HepG2 (cell line): ENCODE data around the gene HCFC1. TPM values are rescaled to one million over a fixed set of nuclear protein-coding genes. Genes with fewer than 3 reads are reported as not detected.
A peak's percentile ranks its signal among the peaks of the same experiment; 100 is the strongest.

Source experiments
- ATAC-seq: fragments of 200-7000 bp; cut with Tn5 transposase; 3 replicates; pipeline ENCODE4 v1.9.1; 2020; ENCODE audit warnings: mild to moderate bottlenecking, moderate library complexity
- BruUV-seq: library from RNA; stranded (reverse); fragments of 400-500 nt; replicated peaks from 2 replicates; lab custom pipeline; 2021; lab: Mats Ljungman, UMichigan
- CTCF ChIA-PET: fragments of 300-600 bp; formaldehyde crosslinking; extraction: SDS; loops from one replicate; lab custom pipeline; 2021; ENCODE audit warnings: low total read pairs, inconsistent platforms, low intra/inter-chr PET ratio; lab: Yijun Ruan, JAX
- POLR2A ChIA-PET: fragments of 350-600 bp; sonication (Branson Sonifier 250); formaldehyde crosslinking; loops from one replicate; lab custom pipeline; 2020; ENCODE audit warnings: antibody characterized with exemption, inconsistent platforms; lab: Yijun Ruan, JAX
- DNase-seq: peaks from one replicate; pipeline ENCODE4 v3.0.0-alpha.2; 2015; ENCODE audit warnings: low spot score
- FAIRE-seq: peaks from 3 replicates; lab custom pipeline; 2011; peaks lifted over from hg19 to GRCh38; lab: Jason Lieb, UNC
- H2AFZ ChIP-seq: one replicate; pipeline ENCODE4 v1.6.1; 2011; ENCODE audit warnings: low read length, inconsistent platforms
- H3K27ac ChIP-seq: fragments of 300-600 bp; 3 replicates; pipeline ENCODE4 v1.8.0; 2011; ENCODE audit warnings: mixed run types, mild to moderate bottlenecking, mixed read lengths, low read length, inconsistent platforms; ENCODE audit not compliant: insufficient read depth; ENCODE audit errors: extremely low read length
- H3K27me3 ChIP-seq, 2 experiments: fragments of 200-600 bp in 1 of 2; 2 replicates in 1 of 2; 3 replicates in 1 of 2; pipeline versions ENCODE4 v1.6.0 to v1.8.0; 2011; ENCODE audit warnings: low read length in 2 of 2, mild to moderate bottlenecking in 2 of 2, moderate library complexity in 2 of 2, inconsistent platforms in 1 of 2; ENCODE audit not compliant: insufficient read depth in 2 of 2, control insufficient read depth in 1 of 2
- H3K36me3 ChIP-seq, 2 experiments: fragments of 200-600 bp in 1 of 2; replicated peaks in 1 of 2; 2 replicates in 1 of 2; 3 replicates in 1 of 2; pipeline versions ENCODE4 v1.5.1 to v1.8.0; 2011; ENCODE audit warnings: low read length in 2 of 2, inconsistent platforms in 1 of 2; ENCODE audit not compliant: insufficient read depth in 2 of 2, control insufficient read depth in 1 of 2
- H3K4me1 ChIP-seq: 2 replicates; pipeline ENCODE4 v1.5.1; 2012; ENCODE audit warnings: low read length, inconsistent platforms; ENCODE audit not compliant: insufficient read depth
- H3K4me2 ChIP-seq: 2 replicates; pipeline ENCODE4 v1.6.0; 2011; ENCODE audit warnings: low read depth, low read length, inconsistent platforms
- H3K4me3 ChIP-seq, 3 experiments: fragments of 200-600 bp in 1 of 3; sonication (generic), shearing (Covaris generic) in 1 of 3; replicated peaks in 1 of 3; 2 replicates each; pipeline ENCODE4 v1.5.1; 2011 to 2016; ENCODE audit warnings: low read length in 3 of 3, inconsistent platforms in 2 of 3, low read depth in 2 of 3, mild to moderate bottlenecking in 2 of 3, control low read depth in 1 of 3, mixed read lengths in 1 of 3; ENCODE audit not compliant: insufficient read depth in 1 of 3
- H3K79me2 ChIP-seq: one replicate; pipeline ENCODE4 v1.6.1; 2011; ENCODE audit warnings: low read length, inconsistent platforms; ENCODE audit not compliant: insufficient read depth
- H3K9ac ChIP-seq: 2 replicates; pipeline ENCODE4 v1.6.0; 2011; ENCODE audit warnings: mild to moderate bottlenecking, low read depth, low read length, inconsistent platforms; ENCODE audit not compliant: insufficient read depth
- H3K9me3 ChIP-seq: 2 replicates; pipeline ENCODE4 v1.5.1; 2012; ENCODE audit warnings: mild to moderate bottlenecking, low read length
- H4K20me1 ChIP-seq: 2 replicates; pipeline ENCODE4 v1.6.0; 2011; ENCODE audit warnings: inconsistent platforms, mild to moderate bottlenecking, low read length, moderate library complexity; ENCODE audit not compliant: insufficient read depth
- AGO2 ChIP-seq: fragments of 200-400 bp; formaldehyde crosslinking; optimal IDR thresholded peaks from 2 replicates; pipeline ENCODE3; 2017; ENCODE audit warnings: mild to moderate bottlenecking, low read depth, low read length, moderate library complexity
- FOXM1 ChIP-seq: sonication (generic); formaldehyde crosslinking; IDR thresholded peaks from 2 replicates; pipeline ENCODE4 v1.5.0; 2020; ENCODE audit warnings: missing genetic modification reagents
- PRPF4 ChIP-seq: fragments of 200-400 bp; formaldehyde crosslinking; IDR thresholded peaks from 2 replicates; pipeline ENCODE4 v1.6.1; 2016; ENCODE audit warnings: low read length, low read depth; ENCODE audit not compliant: poor library complexity, severe bottlenecking
- RBFOX2 ChIP-seq: fragments of 200-400 bp; formaldehyde crosslinking; IDR thresholded peaks from 2 replicates; pipeline ENCODE4 v1.6.1; 2017; ENCODE audit warnings: low read depth, mild to moderate bottlenecking, low read length
- ZNF234 ChIP-seq: sonication (generic); formaldehyde crosslinking; conservative IDR thresholded peaks from 2 replicates; pipeline ENCODE4 v1.5.1; 2020; ENCODE audit warnings: mild to moderate bottlenecking, missing genetic modification reagents
- ZNF333 ChIP-seq: sonication (generic); formaldehyde crosslinking; IDR thresholded peaks from 2 replicates; pipeline ENCODE4 v1.4.0; 2020; ENCODE audit warnings: mild to moderate bottlenecking, missing genetic modification reagents, borderline replicate concordance
- WGBS: methylation state at CpG from one replicate; pipeline ENCODE4 v1.1.6; 2017; ENCODE audit warnings: low lambda C conversion rate; 5-methylcytosine and 5-hydroxymethylcytosine counted together
- in situ Hi-C: cut with HindIII; loops from 2 replicates; pipeline ENCODE4 v1.10.0; 2017; ENCODE audit warnings: low pct_unique_long_range_greater_than_20kb; ENCODE audit not compliant: extremely low pct_ligation_motif_present
- intact Hi-C: fragments of 100-400 bp; cut with micrococcal nuclease; formaldehyde crosslinking; loops from one replicate; pipeline ENCODE4 v1.10.0; 2022; ENCODE audit not compliant: unreplicated experiment
- polyA plus RNA-seq, 8 experiments: library from polyadenylated mRNA; depleted of rRNA in 3 of 8; stranded (reverse) in 7 of 8; unstranded in 1 of 8; fragments of >200 nt; fragmentation: Illumina TruSeq in 4 of 8; extraction: Trizol in 4 of 8; gene quantifications; 2 replicates each; pipeline versions ENCODE4 v1.2.1 to v1.2.3, GENCODE V29; 2011 to 2016; ENCODE audit warnings: low read depth in 4 of 8, missing spikeins in 1 of 8, mixed read lengths in 1 of 8; ENCODE audit not compliant: insufficient read depth in 1 of 8
- total RNA-seq, 5 experiments: library from RNA; depleted of rRNA; stranded (reverse); fragments of >200 nt; fragmentation: Illumina TruSeq; extraction: Trizol; gene quantifications; 2 replicates each; pipeline ENCODE4 v1.2.3, GENCODE V29; 2016; ENCODE audit warnings: low read depth in 1 of 5
- TF ChIP-seq, protein P1 (sequence below): sonication (generic); formaldehyde crosslinking; IDR thresholded peaks from 2 replicates; pipeline ENCODE4 v1.4.0; 2020; ENCODE audit warnings: missing genetic modification reagents, mild to moderate bottlenecking, borderline replicate concordance
- TF ChIP-seq, protein P2 (sequence below): sonication (generic); formaldehyde crosslinking; IDR thresholded peaks from 2 replicates; pipeline ENCODE4 v1.5.0; 2020; ENCODE audit warnings: mild to moderate bottlenecking, missing genetic modification reagents

HCFC1 gene
- total and polyA plus RNA-seq, 2 of the 13 experiments (the other 11 are each of a cell fraction or from before 2014, with no cell fraction given): 5.8 to 17.8 TPM

DNA sequence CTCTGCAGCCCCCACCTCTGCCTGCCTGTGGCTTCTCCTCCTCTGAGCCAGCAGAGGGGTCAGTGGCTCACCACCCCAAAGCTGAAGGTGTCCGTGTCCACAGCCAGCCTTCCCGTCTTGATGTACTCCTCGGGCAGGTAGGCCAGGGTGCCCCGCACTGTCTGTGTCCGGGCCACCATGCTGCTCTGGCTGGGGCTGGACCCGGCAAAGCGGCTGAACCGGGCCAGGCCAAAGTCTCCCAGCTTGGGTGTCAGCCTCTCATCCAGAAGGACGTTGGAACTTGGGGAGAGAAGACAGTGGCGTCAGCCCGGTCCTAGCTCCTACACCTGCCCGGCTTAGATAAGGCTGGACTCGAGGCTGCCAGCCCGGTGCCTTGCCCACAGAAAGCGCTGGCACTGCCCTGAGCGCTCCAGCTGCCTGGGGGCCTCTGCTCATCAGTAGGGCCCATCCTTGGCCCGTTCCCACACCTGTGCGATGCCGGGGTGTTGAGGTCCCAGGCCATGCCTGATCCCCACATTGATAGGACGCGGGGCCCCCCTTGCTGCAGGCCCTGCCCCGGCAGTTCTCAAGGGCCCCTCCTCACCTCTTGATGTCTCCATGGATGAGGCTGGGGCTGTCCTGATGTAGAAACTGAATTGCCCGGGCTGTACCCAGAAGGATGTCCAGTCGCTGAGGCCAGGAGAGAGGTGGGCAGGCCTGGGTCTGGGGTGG is 44.9 kb upstream of the HCFC1 start:
- Histone ChIP-seq H3K4me3 (no peak overlapping the region), H3K27me3 (no peaks in the 10 kb centered on the region), H2AFZ (no peak overlapping the region), H3K4me2 (no peak overlapping the region), H3K79me2 (peaks cover 15% of the 10 kb centered on the region), H3K36me3 (peaks cover 0 to 7% of the 10 kb centered on the region in 2 experiments; a peak in 1 of 5 replicates), H3K9ac (no peak overlapping the region), H3K9me3 (no peaks in the 10 kb centered on the region), H4K20me1 (no peaks in the 10 kb centered on the region), H3K27ac (no peak overlapping the region), H3K4me1 (peaks cover 48% of the 10 kb centered on the region)
- in situ Hi-C loops: no loop called here
- intact Hi-C loops: no loop called here
- FAIRE-seq: no peak
- BruUV-seq: no TSS peak
- TF ChIP-seq AGO2 (peak; percentile 67), RBFOX2 (peak; percentile 32; the same call in 1 of the 2 replicates), ZNF234 (no peak)
- WGBS: no CpG with 5 or more reads among the region's 24 CpGs
- DNase-seq: no peak
- ChIA-PET CTCF (no interaction called here), POLR2A (no interaction called here)
- no peak for ATAC-seq

DNA sequence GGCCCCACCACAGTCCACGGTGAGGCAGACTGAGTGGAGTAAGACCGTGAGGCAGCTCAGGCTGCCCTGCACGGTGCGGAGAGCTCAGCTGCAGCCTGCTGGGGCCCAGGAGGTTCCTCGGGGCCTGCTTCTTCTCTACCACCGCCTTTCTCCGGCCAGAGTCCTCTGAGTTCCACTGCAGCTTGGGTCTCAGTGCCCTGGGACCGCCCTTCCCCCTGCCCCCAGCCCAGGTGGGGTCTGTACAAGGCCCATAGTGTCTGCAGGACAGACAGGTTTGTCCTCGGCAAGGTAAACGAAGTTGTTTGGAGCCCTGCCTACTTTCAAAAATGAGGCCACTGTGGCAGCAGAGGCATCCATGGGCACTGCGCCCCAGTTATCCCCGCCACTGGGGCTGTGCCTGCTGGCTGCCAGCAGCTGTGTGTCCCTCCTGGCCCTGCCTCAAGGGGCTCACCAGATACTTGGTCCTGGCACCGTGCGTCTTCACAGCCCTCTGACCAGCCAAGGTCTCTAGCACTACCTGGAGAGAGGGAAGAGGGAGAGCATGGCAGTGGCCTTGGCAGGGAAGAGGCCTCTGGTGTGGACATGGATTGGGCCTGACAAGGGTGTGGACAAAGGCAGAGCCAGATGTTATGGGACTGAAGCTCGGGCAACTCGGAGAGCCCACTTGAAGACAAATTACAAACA is 44.1 kb upstream of the HCFC1 start:
- ChIA-PET CTCF (no interaction called here), POLR2A (no interaction called here)
- in situ Hi-C loops (no loop called here), intact Hi-C loops (no loop called here)
- H3K27ac ChIP-seq: no peak overlapping the region
- peaks cover 50% of the 10 kb centered on the region for H3K4me1 ChIP-seq
- no peaks in the 10 kb centered on the region for H3K27me3 ChIP-seq
- H3K9ac ChIP-seq: no peak overlapping the region
- DNase-seq: no peak
- no peak for FAIRE-seq
- no peak overlapping the region for H2AFZ ChIP-seq
- no peaks in the 10 kb centered on the region for H4K20me1 ChIP-seq
- H3K36me3 ChIP-seq: peaks cover 0 to 7% of the 10 kb centered on the region in 2 experiments; a peak in 1 of 5 replicates
- 100% methylated on average over 1 of the region's 16 CpGs for WGBS
- no TSS peak for BruUV-seq
- 0 out of 2 replicates have a peak, but pooled peaks have one; percentile 12 for TF ChIP-seq RBFOX2
- TF ChIP-seq PRPF4: no peak
- no peak for TF ChIP-seq ZNF333 (CRISPR knock-in tag)
- TF ChIP-seq FOXM1 (CRISPR knock-in tag): no peak
- TF ChIP-seq, protein P1, sequence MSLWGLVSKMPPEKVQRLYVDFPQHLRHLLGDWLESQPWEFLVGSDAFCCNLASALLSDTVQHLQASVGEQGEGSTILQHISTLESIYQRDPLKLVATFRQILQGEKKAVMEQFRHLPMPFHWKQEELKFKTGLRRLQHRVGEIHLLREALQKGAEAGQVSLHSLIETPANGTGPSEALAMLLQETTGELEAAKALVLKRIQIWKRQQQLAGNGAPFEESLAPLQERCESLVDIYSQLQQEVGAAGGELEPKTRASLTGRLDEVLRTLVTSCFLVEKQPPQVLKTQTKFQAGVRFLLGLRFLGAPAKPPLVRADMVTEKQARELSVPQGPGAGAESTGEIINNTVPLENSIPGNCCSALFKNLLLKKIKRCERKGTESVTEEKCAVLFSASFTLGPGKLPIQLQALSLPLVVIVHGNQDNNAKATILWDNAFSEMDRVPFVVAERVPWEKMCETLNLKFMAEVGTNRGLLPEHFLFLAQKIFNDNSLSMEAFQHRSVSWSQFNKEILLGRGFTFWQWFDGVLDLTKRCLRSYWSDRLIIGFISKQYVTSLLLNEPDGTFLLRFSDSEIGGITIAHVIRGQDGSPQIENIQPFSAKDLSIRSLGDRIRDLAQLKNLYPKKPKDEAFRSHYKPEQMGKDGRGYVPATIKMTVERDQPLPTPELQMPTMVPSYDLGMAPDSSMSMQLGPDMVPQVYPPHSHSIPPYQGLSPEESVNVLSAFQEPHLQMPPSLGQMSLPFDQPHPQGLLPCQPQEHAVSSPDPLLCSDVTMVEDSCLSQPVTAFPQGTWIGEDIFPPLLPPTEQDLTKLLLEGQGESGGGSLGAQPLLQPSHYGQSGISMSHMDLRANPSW: no peak
- TF ChIP-seq, protein P2, sequence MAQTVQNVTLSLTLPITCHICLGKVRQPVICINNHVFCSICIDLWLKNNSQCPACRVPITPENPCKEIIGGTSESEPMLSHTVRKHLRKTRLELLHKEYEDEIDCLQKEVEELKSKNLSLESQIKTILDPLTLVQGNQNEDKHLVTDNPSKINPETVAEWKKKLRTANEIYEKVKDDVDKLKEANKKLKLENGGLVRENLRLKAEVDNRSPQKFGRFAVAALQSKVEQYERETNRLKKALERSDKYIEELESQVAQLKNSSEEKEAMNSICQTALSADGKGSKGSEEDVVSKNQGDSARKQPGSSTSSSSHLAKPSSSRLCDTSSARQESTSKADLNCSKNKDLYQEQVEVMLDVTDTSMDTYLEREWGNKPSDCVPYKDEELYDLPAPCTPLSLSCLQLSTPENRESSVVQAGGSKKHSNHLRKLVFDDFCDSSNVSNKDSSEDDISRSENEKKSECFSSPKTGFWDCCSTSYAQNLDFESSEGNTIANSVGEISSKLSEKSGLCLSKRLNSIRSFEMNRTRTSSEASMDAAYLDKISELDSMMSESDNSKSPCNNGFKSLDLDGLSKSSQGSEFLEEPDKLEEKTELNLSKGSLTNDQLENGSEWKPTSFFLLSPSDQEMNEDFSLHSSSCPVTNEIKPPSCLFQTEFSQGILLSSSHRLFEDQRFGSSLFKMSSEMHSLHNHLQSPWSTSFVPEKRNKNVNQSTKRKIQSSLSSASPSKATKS (CRISPR knock-in tag): no peak
- H3K4me3 ChIP-seq: no peak overlapping the region
- peaks cover 15% of the 10 kb centered on the region for H3K79me2 ChIP-seq
- no peaks in the 10 kb centered on the region for H3K9me3 ChIP-seq
- H3K4me2 ChIP-seq: no peak overlapping the region
- no peak for ATAC-seq
